ENCODE results near the gene CERKL. TPM values are rescaled to one million over a fixed set of nuclear protein-coding genes. Genes with fewer than 3 reads are reported as not detected.

Gene CERKL
- total RNA-seq, 1 donor from 2014 or later: not detected

GRCh38 chr2:181674461-181674860 lies 17.6 kb upstream of the CERKL start:
- Mint-ChIP-seq H3K36me3 (ENCODE audit: low read depth) (peaks cover 7% of the 10 kb centered on the region), H3K4me3 (ENCODE audit: unreplicated experiment) (no peak overlapping the region), H3K4me1 (ENCODE audit: low read depth) (peaks cover 3% of the 10 kb centered on the region), H3K27ac (ENCODE audit: unreplicated experiment) (no peak overlapping the region), H3K9me3 (ENCODE audit: low read depth) (peaks cover 4% of the 10 kb centered on the region), H3K27me3 (ENCODE audit: low read depth) (peaks cover 65% of the 10 kb centered on the region)
- no peak for TF ChIP-seq CTCF (IDR thresholded peaks at IDR 0.05)
- DNase-seq (ENCODE audit: low spot score): no peak

GRCh38 chr2:181673173-181673572 lies 16.3 kb upstream of the CERKL start:
- H3K9me3 Mint-ChIP-seq (ENCODE audit: low read depth): no peaks in the 10 kb centered on the region
- H3K4me1 Mint-ChIP-seq (ENCODE audit: low read depth): peaks cover 3% of the 10 kb centered on the region
- H3K27ac Mint-ChIP-seq (ENCODE audit: unreplicated experiment): no peak overlapping the region
- H3K27me3 Mint-ChIP-seq (ENCODE audit: low read depth): peaks cover 64% of the 10 kb centered on the region
- H3K4me3 Mint-ChIP-seq (ENCODE audit: unreplicated experiment): no peak overlapping the region
- H3K36me3 Mint-ChIP-seq (ENCODE audit: low read depth): peaks cover 2% of the 10 kb centered on the region
- DNase-seq (ENCODE audit: low spot score): no peak
- TF ChIP-seq CTCF (IDR thresholded peaks at IDR 0.05): no peak

GRCh38 chr2:181672255-181673008 lies 15.5 kb upstream of the CERKL start:
- no peaks in the 10 kb centered on the region for H3K36me3 Mint-ChIP-seq (ENCODE audit: low read depth)
- H3K27me3 Mint-ChIP-seq (ENCODE audit: low read depth): peaks cover 63% of the 10 kb centered on the region
- H3K4me3 Mint-ChIP-seq (ENCODE audit: unreplicated experiment): no peak overlapping the region
- H3K27ac Mint-ChIP-seq (ENCODE audit: unreplicated experiment): no peak overlapping the region
- no peak for TF ChIP-seq CTCF (IDR thresholded peaks at IDR 0.05)
- no peaks in the 10 kb centered on the region for H3K4me1 Mint-ChIP-seq (ENCODE audit: low read depth)
- H3K9me3 Mint-ChIP-seq (ENCODE audit: low read depth): no peaks in the 10 kb centered on the region
- DNase-seq (ENCODE audit: low spot score): no peak

GRCh38 chr2:181670632-181671031 lies 13.7 kb upstream of the CERKL start:
- DNase-seq (ENCODE audit: low spot score): no peak
- Mint-ChIP-seq H3K27ac (ENCODE audit: unreplicated experiment) (no peak overlapping the region), H3K4me1 (ENCODE audit: low read depth) (no peaks in the 10 kb centered on the region), H3K9me3 (ENCODE audit: low read depth) (peaks cover 11% of the 10 kb centered on the region), H3K36me3 (ENCODE audit: low read depth) (peaks cover 3% of the 10 kb centered on the region), H3K4me3 (ENCODE audit: unreplicated experiment) (no peak overlapping the region), H3K27me3 (ENCODE audit: low read depth) (peaks cover 63% of the 10 kb centered on the region)
- no peak for TF ChIP-seq CTCF (IDR thresholded peaks at IDR 0.05)

- no peak overlapping the region for H3K4me3 Mint-ChIP-seq (ENCODE audit: unreplicated experiment)
- peaks cover 37% of the 10 kb centered on the region for H3K27me3 Mint-ChIP-seq (ENCODE audit: low read depth)
- no peak for TF ChIP-seq CTCF (IDR thresholded peaks at IDR 0.05)
- H3K9me3 Mint-ChIP-seq (ENCODE audit: low read depth): peaks cover 14% of the 10 kb centered on the region
- H3K27ac Mint-ChIP-seq (ENCODE audit: unreplicated experiment): no peak overlapping the region
- H3K36me3 Mint-ChIP-seq (ENCODE audit: low read depth): peaks cover 4% of the 10 kb centered on the region
- H3K4me1 Mint-ChIP-seq (ENCODE audit: low read depth): no peaks in the 10 kb centered on the region
- DNase-seq (ENCODE audit: low spot score): no peak
Measured at GRCh38 chr2:181667234-181667633, 10.3 kb upstream of the CERKL start.
